ENCODE results near the gene PPARG. TPM values are rescaled to one million over a fixed set of nuclear protein-coding genes. Genes with fewer than 3 reads are reported as not detected.

Gene PPARG
- total RNA-seq, 2 donors from 2014 or later, result 5.4 to 44.2 TPM

GRCh38 chr3:12437861-12438260 lies 149.0 kb downstream of the PPARG start:
- H3K27ac ChIP-seq, result no peak overlapping the region
- H3K36me3 ChIP-seq (replicated peaks in 1 of 2; ENCODE audit: insufficient read depth in 1 of 2, low read depth in 2 of 2), result no peaks in the 10 kb centered on the region
- no peaks in the 10 kb centered on the region for H3K4me1 ChIP-seq
- ATAC-seq (no peak), DNase-seq (no peak)
- no peaks in the 10 kb centered on the region for H3K27me3 ChIP-seq
- WGBS, 2 donors, result 78 to 83% methylated on average over 13 of the region's 13 CpGs
- intact Hi-C loops (cut with DNase I), result no loop called here
- H3K9me3 ChIP-seq, result no peaks in the 10 kb centered on the region
- no peak overlapping the region for H3K4me3 ChIP-seq
- TF ChIP-seq CTCF (IDR thresholded peaks at IDR 0.05) (no peak), POLR2A (IDR thresholded peaks at IDR 0.05) (no peak)

GRCh38 chr3:12438318-12438717 lies 149.4 kb downstream of the PPARG start:
- H3K4me3 ChIP-seq, result no peak overlapping the region
- no peaks in the 10 kb centered on the region for H3K4me1 ChIP-seq
- no peak overlapping the region for H3K27ac ChIP-seq
- 82 to 83% methylated on average over 4 of the region's 4 CpGs for WGBS, 2 donors
- intact Hi-C loops (cut with DNase I), result no loop called here
- no peaks in the 10 kb centered on the region for H3K9me3 ChIP-seq
- no peak for TF ChIP-seq POLR2A (IDR thresholded peaks at IDR 0.05)
- no peak for TF ChIP-seq CTCF (IDR thresholded peaks at IDR 0.05)
- no peaks in the 10 kb centered on the region for H3K27me3 ChIP-seq
- ATAC-seq, result no peak
- no peaks in the 10 kb centered on the region for H3K36me3 ChIP-seq (replicated peaks in 1 of 2; ENCODE audit: insufficient read depth in 1 of 2, low read depth in 2 of 2)
- DNase-seq, result no peak

- H3K27ac ChIP-seq, result no peak overlapping the region
- no peak for ATAC-seq
- DNase-seq, result no peak
- no peaks in the 10 kb centered on the region for H3K27me3 ChIP-seq
- no peak overlapping the region for H3K4me3 ChIP-seq
- H3K4me1 ChIP-seq, result no peaks in the 10 kb centered on the region
- WGBS, 2 donors, result 78 to 84% methylated on average over 11 of the region's 11 CpGs
- intact Hi-C loops (cut with DNase I), result no loop called here
- TF ChIP-seq POLR2A (IDR thresholded peaks at IDR 0.05), result no peak
- no peak for TF ChIP-seq CTCF (IDR thresholded peaks at IDR 0.05)
- H3K36me3 ChIP-seq (replicated peaks in 1 of 2; ENCODE audit: insufficient read depth in 1 of 2, low read depth in 2 of 2), result no peaks in the 10 kb centered on the region
- no peaks in the 10 kb centered on the region for H3K9me3 ChIP-seq
These were observed 150.5 kb downstream of the PPARG start for GRCh38 chr3:12439161-12439940.

GRCh38 chr3:12440927-12441714 lies 152.3 kb downstream of the PPARG start:
- Histone ChIP-seq H3K4me3 (no peak overlapping the region), H3K9me3 (no peaks in the 10 kb centered on the region), H3K27ac (no peak overlapping the region), H3K27me3 (no peaks in the 10 kb centered on the region), H3K4me1 (no peaks in the 10 kb centered on the region), H3K36me3 (replicated peaks in 1 of 2; ENCODE audit: insufficient read depth in 1 of 2, low read depth in 2 of 2) (no peaks in the 10 kb centered on the region)
- 67 to 70% methylated on average over 8 to 19 of the region's 21 CpGs for WGBS, 2 donors
- ATAC-seq (no peak), DNase-seq (peak in 2 of 4 donors; percentile 17 to 25)
- TF ChIP-seq POLR2A (IDR thresholded peaks at IDR 0.05) (no peak), CTCF (IDR thresholded peaks at IDR 0.05) (no peak)
- intact Hi-C loops (cut with DNase I), result no loop called here

Data from body of pancreas (tissue), 4 donors.